GM18507 (cell line): Measurements from ENCODE around the gene ST6GALNAC4.

Experiments used
- DNase-seq: peaks from one replicate; pipeline ENCODE4 v3.0.0; 2011; ENCODE audit warnings: low read depth; ENCODE audit not compliant: insufficient read length; ENCODE audit errors: extremely low spot score
- FAIRE-seq: peaks from 2 replicates; lab custom pipeline; 2011; peaks lifted over from hg19 to GRCh38; lab: Jason Lieb, UNC

Gene ST6GALNAC4

DNA sequence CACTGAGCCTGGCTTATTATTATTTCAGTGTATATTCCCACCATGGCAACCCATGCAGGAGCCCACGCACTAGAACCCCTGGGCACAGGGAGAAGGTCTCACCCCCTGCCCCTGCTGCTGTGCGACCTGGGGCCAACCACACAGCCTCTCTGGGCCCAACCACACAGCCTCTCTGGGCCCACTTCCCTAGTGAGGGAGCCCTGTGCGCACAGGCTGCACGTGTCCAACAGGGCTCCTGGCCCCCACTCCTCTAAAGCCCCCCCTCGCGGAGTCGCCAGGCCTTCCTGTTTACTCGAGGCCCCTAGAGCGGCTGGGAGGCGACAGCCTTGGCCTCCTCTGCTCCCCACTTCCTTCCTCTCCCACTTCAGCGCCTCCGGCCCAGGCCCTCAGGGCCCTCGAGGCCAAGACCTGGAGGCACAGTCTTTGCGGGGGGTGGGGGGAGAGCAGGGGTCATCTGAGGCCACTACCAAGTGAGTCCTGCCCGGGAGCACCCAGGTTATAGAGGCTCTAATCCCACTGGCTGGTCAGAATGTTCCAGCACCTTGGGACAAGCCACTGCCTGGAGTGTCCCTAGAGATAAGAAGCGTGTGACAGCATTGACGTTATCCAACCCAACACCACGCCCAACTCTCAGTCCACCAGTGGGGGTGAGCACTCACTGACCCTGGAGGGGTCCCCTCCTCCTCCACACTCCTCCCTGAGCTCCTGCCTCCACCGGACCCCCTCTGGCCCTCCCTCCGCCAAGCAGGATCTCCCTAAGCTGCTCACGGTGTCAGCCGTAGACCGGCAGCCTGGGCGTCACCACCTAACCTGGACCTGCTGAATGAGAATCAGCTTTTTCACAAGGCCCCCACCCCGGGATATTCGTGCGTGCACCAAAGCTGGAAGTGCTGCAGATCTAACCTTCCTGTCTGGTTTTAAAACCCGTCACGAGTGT lies 54.5 kb downstream of the ST6GALNAC4 start:
- FAIRE-seq (no peak), DNase-seq (peak; percentile 42)

DNA sequence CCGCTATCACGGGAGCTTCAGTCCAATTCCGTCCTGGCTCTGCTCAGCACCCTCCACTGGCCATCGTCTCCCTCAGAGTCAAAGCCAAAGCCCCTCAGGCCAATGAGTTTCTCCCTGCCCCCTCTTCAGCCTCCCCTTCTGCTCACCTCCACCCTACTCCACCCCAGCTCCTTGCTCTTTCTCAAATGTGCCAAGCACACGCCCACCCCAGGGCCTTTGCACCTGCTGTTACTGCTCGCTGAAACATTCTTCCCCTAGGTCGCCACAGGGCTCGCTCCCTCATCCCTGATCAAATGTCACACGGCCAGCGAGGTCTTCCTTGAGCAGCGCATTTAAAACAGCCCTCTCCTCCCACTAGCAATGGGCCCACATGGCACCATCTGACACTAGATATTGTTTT lies 56.1 kb downstream of the ST6GALNAC4 start:
- FAIRE-seq = no peak
- DNase-seq = no peak

DNA sequence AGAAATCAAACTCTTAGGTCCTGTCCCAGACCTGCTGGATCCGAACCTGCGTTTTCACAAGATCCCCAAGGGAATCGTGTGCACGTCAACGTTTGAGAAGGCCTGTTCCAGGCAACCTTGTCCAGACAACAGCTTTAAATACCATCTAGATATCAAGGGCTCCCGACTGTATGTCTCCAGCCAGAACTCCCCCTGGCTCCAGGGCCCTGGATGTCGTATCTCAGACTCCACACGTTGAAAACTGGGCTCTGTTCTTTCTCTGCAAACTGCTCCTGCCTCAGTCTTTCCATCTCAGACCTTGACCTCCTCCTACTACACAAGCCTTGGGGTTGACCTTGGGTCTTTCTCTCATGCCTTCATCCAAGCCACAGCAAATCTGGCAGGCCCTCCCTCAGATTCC lies 56.6 kb downstream of the ST6GALNAC4 start:
- DNase-seq (no peak), FAIRE-seq (no peak)

DNA sequence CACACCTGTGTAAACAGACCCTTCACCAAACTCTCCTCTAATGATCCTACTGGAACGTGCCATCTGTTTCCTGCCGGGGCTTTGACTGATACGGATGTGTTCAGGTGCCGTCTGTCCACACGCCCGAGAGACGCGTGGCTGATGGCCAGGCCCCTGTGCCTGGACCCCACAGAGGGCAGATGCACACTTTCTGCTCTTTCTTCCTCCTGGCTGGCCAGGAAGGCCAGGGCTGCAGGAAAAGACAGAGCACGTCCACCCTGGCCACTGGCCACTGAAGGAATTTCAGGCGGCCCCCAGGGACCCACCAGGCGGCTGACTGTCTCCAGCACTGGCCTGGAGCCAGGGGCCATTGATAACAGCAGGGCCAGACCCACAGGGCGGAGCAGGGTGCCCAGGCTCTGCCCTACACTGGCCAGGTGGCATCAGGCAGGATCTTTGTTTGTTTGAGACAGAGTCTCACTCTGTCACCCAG lies 58.8 kb downstream of the ST6GALNAC4 start:
- no peak for DNase-seq
- no peak for FAIRE-seq
